Right lobe of liver (tissue), 4 donors: ENCODE results near the gene SMCP.

ENCODE experiments used
- POLR2A ChIP-seq: fragments of 450-650 bp; IDR thresholded peaks from one replicate; pipeline ENCODE4 v1.6.1; 2017; ENCODE audit warnings: antibody characterized with exemption, mild to moderate bottlenecking
- TF ChIP-seq, protein P1 (sequence below), 4 donors: fragments of 200-600 bp in 3 of 4; fragments of 450-650 bp in 1 of 4; IDR thresholded peaks; one replicate each; pipeline versions ENCODE4 v1.5.1 to v1.8.0; 2016 to 2022; ENCODE audit warnings: antibody characterized with exemption in 4 of 4, mild to moderate bottlenecking in 2 of 4
- donor health status: DM: no; HTN: no; CAD: no.
- donor health status: DM: no; HTN: no; CAD: no.
- donor health status: DM: no; HTN: yes; CAD: no.

- TF ChIP-seq POLR2A: no peak
- TF ChIP-seq, protein P1, sequence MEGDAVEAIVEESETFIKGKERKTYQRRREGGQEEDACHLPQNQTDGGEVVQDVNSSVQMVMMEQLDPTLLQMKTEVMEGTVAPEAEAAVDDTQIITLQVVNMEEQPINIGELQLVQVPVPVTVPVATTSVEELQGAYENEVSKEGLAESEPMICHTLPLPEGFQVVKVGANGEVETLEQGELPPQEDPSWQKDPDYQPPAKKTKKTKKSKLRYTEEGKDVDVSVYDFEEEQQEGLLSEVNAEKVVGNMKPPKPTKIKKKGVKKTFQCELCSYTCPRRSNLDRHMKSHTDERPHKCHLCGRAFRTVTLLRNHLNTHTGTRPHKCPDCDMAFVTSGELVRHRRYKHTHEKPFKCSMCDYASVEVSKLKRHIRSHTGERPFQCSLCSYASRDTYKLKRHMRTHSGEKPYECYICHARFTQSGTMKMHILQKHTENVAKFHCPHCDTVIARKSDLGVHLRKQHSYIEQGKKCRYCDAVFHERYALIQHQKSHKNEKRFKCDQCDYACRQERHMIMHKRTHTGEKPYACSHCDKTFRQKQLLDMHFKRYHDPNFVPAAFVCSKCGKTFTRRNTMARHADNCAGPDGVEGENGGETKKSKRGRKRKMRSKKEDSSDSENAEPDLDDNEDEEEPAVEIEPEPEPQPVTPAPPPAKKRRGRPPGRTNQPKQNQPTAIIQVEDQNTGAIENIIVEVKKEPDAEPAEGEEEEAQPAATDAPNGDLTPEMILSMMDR (IDR thresholded peaks at IDR 0.05): no peak
Measured at GRCh38 chr1:152860129-152860528, 18.0 kb upstream of the SMCP start.
